NOMO-1 treated with DMSO at 0.1 percent for 48 hours (cell line): Measurements from ENCODE around the gene SMAD3.

Experiments used
- DNase-seq: peaks from one replicate; lab custom pipeline; 2025; ENCODE audit not compliant: unreplicated experiment; lab: John Stamatoyannopoulos, UW

Gene SMAD3

GRCh38 chr15:67080118-67080899 lies 14.9 kb downstream of the SMAD3 start:
- no peak for DNase-seq

GRCh38 chr15:67080900-67081431 lies 15.6 kb downstream of the SMAD3 start:
- DNase-seq = peak; percentile 97

- no peak for DNase-seq
These were observed 16.7 kb downstream of the SMAD3 start for GRCh38 chr15:67082007-67082536.

DNA sequence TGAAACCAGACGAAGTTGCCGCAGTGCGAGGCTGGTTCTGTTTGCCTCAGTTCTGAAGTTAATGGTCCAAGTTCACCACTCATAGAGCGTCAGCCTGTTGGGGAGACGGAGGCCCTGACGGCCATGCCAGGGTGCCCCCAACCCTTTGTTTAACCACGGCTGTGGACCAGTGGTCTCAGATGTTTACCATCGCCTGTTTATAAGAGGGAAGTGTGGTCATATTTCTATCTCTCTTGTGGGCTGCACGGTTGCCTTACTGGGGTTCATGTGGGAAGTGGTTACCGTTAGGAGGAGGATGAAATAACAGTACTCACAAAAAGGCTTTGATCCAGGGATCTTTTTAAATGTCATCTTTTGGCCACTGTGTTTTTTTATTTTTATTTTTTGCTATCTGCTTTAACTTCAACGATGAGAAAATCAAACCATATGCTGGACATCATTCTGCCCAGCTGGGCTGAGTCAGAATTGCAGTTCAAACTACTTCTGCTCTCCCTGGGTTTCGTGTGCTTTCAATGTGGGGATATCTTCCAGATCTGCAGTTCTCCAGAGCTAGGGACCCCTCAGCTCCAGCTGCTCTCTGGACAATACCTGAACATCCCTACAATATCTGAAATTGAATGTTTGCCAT lies 17.8 kb downstream of the SMAD3 start:
- DNase-seq = no peak

DNA sequence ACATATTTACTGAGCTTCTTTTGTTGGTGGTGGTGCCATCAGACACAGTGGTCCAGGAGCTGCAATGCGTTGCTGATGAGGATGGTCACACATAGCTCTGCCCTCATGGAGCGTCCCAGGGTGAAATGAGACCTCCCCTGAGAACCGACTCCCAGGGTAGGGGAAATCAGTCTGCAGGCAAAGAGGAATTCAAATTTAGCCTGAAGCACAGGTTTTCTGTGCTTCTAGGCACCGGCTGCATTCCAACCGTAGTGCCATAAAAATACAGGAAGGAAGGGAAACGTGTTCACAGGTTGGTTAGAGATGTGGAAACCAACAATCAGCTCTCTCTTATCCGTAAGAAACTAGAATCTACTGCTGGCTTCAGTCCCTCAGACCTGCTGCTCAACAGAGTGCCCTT lies 19.2 kb downstream of the SMAD3 start:
- no peak for DNase-seq

DNA sequence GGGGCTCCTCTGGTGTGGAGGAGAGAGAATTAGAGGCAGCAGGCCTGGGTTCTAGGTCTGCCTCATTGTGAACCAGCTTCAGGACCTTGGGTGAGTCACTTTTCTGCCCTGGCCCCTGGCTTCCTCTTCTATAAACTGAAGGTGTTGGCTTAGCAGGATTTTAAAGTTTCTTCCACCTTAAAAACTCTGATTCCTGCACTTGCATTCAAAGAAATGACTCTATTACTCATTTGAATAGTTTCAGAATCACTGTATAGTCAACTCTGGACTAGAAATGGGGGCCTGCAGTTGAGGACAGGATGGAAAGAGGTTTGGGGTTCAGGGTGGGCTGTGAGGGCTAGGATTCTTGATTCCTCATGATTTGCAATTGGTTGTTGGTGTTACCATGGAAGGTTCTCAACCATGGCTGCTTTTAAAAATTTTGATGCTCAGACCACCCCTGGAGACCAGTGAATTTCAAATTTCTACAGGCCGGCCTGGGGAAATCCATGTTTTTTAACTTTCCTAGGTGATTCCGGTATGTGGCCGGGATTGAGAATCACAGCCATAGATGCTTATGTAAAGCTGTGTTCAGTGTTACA lies 19.9 kb downstream of the SMAD3 start:
- DNase-seq = peak; percentile 58

GRCh38 chr15:67085818-67086636 lies 20.6 kb downstream of the SMAD3 start:
- peak; percentile 88 for DNase-seq

GRCh38 chr15:67086637-67086914 lies 21.2 kb downstream of the SMAD3 start:
- no peak for DNase-seq

- DNase-seq = no peak
These were observed 22.2 kb downstream of the SMAD3 start for GRCh38 chr15:67087507-67088172.

GRCh38 chr15:67089217-67090193 lies 24.1 kb downstream of the SMAD3 start:
- DNase-seq = no peak

GRCh38 chr15:67090297-67091070 lies 25.1 kb downstream of the SMAD3 start:
- DNase-seq = no peak

DNA sequence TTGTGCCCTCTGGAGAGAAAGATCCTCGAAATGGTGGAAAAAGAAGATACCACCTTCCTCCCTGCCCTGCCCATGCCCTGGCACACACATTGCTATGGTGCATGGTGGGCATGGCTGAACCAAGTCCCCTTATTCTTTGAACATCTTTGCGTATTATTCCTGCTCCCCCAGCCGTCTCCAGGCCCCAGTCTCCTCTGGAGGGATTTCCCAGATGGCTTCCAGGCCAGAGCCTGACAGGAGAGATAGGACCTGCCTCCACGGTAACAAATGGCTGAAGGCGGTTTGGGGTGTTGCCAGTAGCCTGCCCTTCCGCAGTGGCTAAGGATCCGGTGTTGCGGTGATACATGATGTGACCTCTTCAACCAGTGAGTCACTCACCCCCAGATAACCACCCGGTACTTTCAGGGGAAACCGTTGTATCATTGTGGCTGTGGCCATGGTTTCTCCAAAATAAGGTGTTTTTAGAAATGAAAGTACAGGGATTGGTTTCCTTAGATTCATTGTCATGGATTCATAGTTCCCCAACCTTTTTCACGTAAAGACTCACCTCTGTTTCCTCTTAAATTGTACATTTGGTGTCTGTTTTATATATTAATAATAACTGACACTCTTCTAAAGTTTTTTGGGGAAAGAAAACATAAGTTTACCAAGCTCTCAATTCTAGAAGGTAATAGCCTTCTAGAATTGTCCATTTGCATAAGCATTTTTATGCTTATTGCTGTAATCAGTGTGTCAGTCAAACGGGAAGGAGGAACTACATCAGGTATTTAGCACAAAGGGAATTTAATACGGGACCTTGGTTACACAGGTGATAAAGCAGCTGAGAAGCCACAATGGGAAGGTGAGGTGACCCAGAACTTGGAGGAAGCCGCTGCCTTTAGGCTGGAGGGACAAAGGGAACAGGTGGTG lies 25.9 kb downstream of the SMAD3 start:
- DNase-seq = peak; percentile 93

DNA sequence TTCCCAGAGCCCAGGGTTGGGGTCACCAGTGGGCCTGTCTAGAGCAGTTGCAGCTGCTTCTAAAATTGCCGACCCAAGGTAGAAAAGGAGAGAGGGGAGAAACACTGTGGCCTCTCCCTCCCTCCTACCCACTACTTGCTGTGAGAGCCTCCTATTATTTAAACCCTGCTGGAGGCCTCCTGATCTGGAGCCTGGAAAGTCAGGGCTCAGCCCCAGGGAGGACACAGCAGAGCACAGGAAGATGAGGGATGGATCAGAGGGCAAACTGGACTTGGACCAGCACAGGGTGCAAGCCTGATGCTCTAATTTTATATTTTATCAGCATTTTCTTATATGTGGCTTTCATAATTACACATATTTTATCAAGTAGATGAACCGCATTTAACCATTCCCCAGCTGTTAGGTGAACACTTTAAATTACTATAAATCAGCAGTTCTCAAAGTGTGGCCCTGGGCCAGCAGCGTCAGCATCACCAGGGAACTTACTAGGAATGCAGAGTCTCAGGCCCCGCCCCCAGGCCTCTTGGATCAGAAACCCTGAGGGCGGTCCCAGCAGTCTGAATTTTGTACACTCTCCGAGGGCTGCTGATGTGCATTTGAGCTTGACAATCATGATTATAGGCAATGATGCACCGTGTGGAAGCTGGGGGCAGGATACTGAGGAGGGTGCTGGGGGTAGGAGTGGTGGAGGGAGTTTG lies 26.7 kb downstream of the SMAD3 start:
- no peak for DNase-seq

DNA sequence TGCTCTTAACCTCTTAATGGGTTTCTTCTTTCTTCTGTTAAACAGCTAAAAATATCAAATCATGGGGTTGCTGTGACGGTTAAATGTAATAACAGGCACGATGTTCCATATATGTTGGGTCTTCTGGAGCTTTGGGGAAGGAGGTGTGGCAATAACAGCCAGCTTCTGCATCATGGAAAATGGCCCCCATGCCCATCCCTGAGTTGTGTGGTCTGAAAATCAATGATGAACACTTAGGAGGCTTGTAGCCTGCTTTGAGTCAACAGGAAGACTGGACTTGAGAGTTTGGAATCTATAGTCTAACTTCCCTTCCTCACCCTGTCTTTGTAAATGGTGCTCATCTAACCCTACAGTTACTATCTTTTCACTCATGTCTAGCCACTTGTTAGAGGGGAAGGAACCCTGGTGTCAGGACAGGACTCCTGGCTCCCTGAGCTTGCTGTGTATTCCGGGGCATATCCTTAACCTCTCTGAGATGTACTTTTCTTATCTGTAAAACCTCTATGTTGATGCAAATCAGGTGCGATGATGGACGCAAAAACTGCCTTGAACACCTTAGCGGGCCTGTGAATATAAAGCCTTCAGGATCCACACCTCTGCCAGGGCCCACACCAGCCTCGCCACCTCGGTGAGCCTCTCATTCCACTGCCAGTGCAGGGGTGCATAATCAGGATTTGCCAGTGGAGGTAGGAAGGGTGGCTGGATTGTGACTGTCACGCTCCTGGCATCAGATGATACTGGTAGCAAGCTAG lies 27.5 kb downstream of the SMAD3 start:
- peak; percentile 60 for DNase-seq

- peak; percentile 96 for DNase-seq
These were observed 28.1 kb downstream of the SMAD3 start for GRCh38 chr15:67093504-67093862.

DNA sequence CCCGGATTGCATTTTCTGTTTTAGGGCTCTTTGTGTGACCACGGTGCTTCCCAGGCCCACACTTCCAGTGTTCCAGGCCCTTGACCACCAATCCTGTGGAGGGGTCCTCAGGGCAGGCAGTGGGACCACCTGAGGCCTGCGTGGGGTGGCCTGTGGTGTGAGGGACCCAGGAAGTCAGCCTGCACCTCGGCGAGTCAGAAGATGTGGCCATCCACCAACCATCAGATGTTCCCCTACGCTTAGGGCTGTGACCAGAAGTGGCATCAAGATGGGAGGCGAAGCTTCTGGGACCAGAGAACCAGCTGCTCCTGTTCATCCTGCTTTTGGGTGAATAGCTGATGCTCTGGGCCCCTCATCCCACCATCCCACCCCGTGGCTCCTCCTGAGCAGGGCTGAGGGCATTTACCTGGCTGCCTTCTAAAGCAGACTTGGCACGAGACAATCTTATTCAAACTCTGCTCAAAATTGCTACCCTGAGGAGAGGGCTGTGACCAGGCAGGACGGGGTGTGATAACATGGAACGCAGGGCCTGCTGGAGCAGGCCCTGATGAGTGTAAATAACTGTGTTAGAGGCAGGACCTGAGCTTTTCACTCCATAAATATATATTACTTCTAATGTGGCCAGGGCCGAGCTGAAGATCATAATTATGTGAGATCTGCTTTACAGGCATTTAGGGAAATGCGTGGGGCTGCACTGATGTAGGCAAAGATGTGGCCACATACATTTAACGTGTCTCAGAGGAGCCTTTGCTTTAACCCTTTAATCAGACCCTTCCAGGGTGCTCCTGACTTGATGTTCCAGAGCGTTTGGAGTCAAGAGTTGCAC lies 28.8 kb downstream of the SMAD3 start:
- no peak for DNase-seq
